Activated T-cell treated with anti-CD3 and anti-CD28 coated beads, Interleukin-2, amount 50 U/mL, for 72 hours (primary cell): ENCODE measurements around the gene JAK3. TPM values are rescaled to one million over a fixed set of nuclear protein-coding genes. Genes with fewer than 3 reads are reported as not detected.

Experiments used
- ATAC-seq, 2 donors: fragments of 150-1000 bp; cut with Tn5 transposase; replicated peaks in 1 of 2; 2 replicates each; pipeline ENCODE4 v1.10.0; 2021; ENCODE audit warnings: moderate library complexity in 2 of 2, mild to moderate bottlenecking in 1 of 2
- DNase-seq, 2 donors: peaks; one replicate each; pipeline ENCODE4 v3.0.0; 2021 to 2022; ENCODE audit warnings: mixed read lengths in 1 of 2
- H3K27ac Mint-ChIP-seq: one replicate; pipeline ENCODE4 v1.8.0; 2022; ENCODE audit warnings: mild to moderate bottlenecking, moderate library complexity, mixed read lengths
- H3K27me3 Mint-ChIP-seq: one replicate; pipeline ENCODE4 v1.8.0; 2022; ENCODE audit warnings: low read depth, mixed read lengths
- H3K36me3 Mint-ChIP-seq, 2 donors: one replicate each; pipeline ENCODE4 v1.8.0; 2022; ENCODE audit warnings: mixed read lengths in 2 of 2, mild to moderate bottlenecking in 1 of 2; ENCODE audit not compliant: insufficient read depth in 2 of 2
- H3K4me1 Mint-ChIP-seq: one replicate; pipeline ENCODE4 v1.8.0; 2022; ENCODE audit warnings: low read depth, mixed read lengths
- H3K4me3 Mint-ChIP-seq, 2 donors: one replicate each; pipeline ENCODE4 v1.8.0; 2022; ENCODE audit warnings: mild to moderate bottlenecking in 2 of 2, mixed read lengths in 2 of 2, moderate library complexity in 2 of 2
- H3K9me3 Mint-ChIP-seq, 2 donors: one replicate each; pipeline ENCODE4 v1.8.0; 2022; ENCODE audit warnings: mixed read lengths in 2 of 2
- total RNA-seq, 2 donors: library from RNA; stranded (reverse); gene quantifications; one replicate each; pipeline ENCODE4 v1.2.3, GENCODE V29; 2022

The JAK3 gene
- total RNA-seq, 2 donors from 2014 or later: 235 to 247 TPM

DNA sequence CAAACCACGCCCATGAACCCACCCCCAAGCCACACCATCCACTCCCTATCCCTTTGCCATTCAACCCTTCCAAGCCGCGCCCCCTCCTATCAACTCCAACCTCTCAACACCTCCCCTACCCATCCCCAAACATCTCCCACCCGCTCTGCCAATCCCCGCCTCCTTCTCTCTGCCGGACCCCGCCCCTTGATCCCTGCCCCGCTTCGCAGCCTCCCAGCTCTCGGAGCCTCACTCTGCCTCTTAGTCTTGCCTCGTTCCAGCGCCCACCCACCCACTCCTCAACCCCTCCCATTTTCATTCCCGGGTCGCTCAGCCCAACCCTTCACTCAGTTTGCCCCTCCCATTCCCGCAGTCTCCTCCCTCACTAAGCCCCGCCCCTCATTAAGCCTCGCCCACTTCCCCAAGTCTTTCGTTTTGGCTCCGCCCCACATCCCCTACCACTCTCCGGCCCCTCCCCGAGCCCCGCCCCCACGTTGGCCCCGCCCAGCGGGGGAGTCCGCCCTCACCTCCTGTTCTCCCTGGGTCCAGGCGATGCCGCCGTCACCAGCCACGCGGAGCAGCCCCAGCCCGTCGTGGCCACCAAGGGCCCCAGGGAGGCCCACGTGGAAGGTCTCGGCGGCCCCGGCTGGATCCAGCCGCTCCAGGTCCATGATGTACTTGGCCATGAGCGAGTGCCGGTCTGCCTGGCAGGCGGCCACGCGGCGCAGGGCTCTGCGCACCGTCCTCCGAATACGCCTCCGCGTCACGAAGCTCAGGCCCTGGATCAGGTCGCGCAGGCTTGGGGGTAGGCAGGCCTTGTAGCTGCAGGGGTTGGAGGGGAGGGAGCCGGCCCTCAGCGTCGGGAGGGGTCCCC lies 5.7 kb downstream of the JAK3 start:
- no peak overlapping the region for H3K4me3 Mint-ChIP-seq
- peak; percentile 61 to 74 for DNase-seq
- H3K9me3 Mint-ChIP-seq: no peaks in the 10 kb centered on the region
- H3K4me1 Mint-ChIP-seq: peaks cover 35% of the 10 kb centered on the region
- H3K27ac Mint-ChIP-seq: no peak overlapping the region
- H3K36me3 Mint-ChIP-seq: peaks cover 14 to 33% of the 10 kb centered on the region in 2 donors
- no peaks in the 10 kb centered on the region for H3K27me3 Mint-ChIP-seq
- peak; percentile 67 to 74 for ATAC-seq

DNA sequence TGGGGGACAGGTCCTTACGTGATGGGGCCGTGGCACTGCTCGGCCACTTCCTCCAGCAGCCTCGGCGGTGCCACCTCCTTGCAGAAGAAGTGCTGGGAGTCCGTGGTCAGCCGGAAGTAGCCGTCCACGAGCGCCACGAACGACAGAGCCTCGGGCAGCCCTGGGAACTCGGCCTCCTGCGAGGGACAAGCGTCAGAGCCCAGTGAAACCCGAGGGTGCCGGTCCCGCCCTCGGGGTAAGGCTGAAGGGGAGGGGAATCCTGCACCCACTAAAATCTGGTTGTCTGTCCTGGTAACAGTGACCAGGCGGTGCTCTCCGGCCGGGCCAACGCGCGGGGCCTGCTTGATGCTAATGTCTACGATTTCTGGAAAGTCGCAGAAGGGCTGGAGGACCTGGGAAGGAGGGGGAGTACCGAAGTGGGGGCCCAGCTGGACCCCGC lies 6.4 kb downstream of the JAK3 start:
- Mint-ChIP-seq H3K9me3 (no peaks in the 10 kb centered on the region), H3K36me3 (peaks cover 19 to 37% of the 10 kb centered on the region in 2 donors), H3K27me3 (no peaks in the 10 kb centered on the region), H3K27ac (no peak overlapping the region), H3K4me1 (peaks cover 36% of the 10 kb centered on the region), H3K4me3 (no peak overlapping the region)
- DNase-seq (no peak), ATAC-seq (no peak)

DNA sequence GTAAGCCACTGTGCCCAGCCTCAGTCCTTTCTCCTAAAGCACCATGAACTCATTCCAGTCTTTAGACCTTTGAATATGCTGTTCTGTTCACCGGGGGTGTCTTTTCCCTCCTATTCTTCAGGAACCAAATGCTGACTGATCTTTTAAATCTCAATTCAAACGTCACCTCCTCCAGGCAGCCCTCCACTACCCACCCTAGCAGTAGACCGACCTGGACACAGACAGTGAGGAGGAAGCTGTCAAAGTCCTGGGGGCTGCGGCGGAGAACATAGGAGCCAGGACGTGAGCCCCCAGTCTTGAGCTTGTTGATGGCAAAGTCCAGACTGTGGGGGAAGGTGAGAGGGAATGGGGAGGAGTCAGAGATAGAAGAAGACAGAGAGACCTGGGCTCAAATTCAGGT lies 7.8 kb downstream of the JAK3 start:
- H3K4me1 Mint-ChIP-seq: peaks cover 32% of the 10 kb centered on the region
- peaks cover 28 to 48% of the 10 kb centered on the region in 2 donors for H3K36me3 Mint-ChIP-seq
- H3K27ac Mint-ChIP-seq: no peak overlapping the region
- ATAC-seq: no peak
- H3K27me3 Mint-ChIP-seq: no peaks in the 10 kb centered on the region
- H3K4me3 Mint-ChIP-seq: no peak overlapping the region
- no peak for DNase-seq
- H3K9me3 Mint-ChIP-seq: no peaks in the 10 kb centered on the region

DNA sequence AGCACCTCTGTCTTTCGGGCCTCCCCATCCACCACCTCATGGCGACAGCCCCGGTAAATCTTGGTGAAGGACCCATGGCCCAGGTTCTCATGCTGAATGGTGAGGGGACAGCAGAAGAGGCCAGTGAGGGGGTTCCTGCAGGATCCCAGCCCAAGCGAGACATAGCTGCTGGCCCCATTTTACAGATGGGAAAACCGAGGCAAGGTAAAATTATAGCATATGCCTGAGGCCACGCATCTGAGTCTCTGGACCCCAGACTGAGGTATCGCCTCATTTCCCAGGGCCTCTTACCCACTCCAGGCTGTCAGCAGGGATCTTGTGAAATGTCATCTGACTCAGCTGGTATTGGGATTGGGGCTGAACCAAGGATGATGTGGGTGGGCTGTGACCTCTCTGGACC lies 9.8 kb downstream of the JAK3 start:
- Mint-ChIP-seq H3K9me3 (no peaks in the 10 kb centered on the region), H3K36me3 (peaks cover 24 to 40% of the 10 kb centered on the region in 2 donors), H3K4me3 (no peak overlapping the region), H3K27ac (peak overlapping the region; percentile 50), H3K27me3 (no peaks in the 10 kb centered on the region), H3K4me1 (peaks cover 15% of the 10 kb centered on the region)
- ATAC-seq: no peak
- DNase-seq: no peak

DNA sequence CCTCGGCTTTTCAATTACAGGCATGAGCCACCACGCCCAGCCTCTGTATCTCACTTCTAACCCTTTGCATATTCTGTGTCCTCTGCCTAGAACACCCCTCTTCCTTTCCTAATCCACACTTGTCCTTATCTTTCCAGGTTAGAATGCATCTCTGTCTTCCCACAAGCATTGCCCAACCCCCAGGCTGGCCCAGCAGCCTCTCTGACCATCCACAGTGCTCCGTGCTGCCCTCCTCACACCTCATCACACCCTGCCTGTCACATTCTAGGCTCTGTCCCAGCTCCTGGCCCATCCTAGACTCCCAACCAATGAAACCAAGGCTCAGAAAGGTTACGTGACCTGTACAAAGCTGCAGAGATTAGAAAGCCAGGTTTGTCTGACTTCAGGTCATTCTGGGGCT lies 11.3 kb downstream of the JAK3 start:
- Mint-ChIP-seq H3K36me3 (peaks cover 29 to 45% of the 10 kb centered on the region in 2 donors), H3K27me3 (no peaks in the 10 kb centered on the region), H3K27ac (peak overlapping the region; percentile 65), H3K4me1 (peaks cover 15% of the 10 kb centered on the region), H3K9me3 (no peaks in the 10 kb centered on the region), H3K4me3 (no peak overlapping the region)
- DNase-seq (no peak), ATAC-seq (no peak)

DNA sequence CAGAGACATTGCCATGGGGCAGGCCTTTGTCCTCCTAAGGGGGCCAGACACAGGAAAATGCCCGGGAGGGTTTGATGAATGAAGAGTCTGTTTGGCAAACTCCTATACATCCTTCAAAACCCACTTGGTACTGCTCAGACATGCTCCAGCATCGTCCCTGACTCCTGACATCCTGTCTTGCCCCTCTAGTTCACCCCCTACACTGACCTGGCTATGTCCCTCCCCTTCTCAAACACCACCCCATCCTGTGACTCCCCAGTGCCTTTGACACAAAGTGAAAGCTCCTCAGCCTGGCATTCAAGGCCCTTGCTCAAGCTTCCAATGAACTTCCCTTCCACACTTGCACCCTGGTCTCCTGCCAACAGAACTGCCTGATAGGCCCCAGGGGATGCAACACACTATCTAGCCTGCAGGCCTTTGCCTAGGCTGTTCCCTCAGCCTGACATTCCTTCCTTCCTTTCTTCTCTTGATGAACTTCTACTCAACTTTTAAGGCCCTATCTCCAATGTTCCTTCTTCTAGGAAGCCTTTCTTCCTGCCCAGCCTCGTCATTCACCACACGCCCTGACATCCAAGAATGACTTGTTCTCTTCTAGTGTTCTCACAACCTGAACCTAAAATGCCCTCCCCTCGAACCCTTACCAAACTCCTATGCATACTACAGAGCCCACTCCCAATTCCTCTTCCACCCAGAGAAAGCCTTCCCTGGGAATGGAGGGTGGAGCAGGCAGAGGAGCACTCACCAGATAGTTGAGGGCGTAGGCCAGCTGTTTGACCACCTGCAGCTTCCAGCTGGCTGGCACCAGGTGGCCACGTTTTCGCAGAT lies 12.4 kb downstream of the JAK3 start:
- Mint-ChIP-seq H3K27ac (peak overlapping the region; percentile 12), H3K4me3 (no peak overlapping the region), H3K4me1 (peaks cover 18% of the 10 kb centered on the region), H3K36me3 (peaks cover 29 to 48% of the 10 kb centered on the region in 2 donors), H3K27me3 (no peaks in the 10 kb centered on the region), H3K9me3 (no peaks in the 10 kb centered on the region)
- ATAC-seq (no peak), DNase-seq (no peak)

DNA sequence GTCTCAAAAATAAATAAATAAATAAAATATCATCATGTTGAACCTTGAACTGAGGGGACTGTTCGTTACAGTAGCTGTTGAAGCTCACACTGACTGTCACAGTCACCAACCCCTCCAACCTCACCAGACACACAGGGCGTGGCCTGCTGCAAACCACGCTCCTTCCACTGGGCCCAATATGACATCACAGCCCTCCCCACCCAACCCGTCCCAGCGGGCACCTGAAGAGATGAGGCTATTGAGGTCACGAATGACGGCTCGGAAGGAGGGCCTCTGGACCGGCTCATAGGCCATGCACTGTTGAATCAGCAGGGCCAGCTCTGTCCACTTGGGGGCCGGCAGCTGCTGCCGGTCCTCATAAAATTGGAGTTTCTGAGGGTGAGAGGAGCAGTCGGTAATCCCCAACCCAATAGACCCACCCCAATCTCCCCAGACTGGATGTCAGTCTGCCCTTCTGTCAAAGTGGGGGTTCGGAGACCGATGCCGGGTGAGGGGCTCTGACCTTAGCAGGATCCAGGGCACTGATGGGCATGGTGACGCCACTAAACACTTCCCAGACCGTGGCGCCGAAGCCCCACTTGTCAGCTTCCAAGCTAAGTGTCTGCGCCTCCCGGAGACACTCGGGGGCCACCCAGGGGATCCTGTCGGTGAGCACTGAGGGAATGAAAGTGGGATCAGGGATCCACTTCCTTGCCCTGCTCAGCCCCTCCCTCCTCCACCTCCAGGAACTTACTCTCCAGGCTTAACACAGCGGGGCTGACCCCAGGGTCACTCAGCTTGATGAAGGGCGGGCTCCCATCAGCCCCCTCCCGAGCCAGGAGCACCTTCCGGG lies 13.2 kb downstream of the JAK3 start:
- DNase-seq: no peak
- Mint-ChIP-seq H3K9me3 (no peaks in the 10 kb centered on the region), H3K27me3 (no peaks in the 10 kb centered on the region), H3K36me3 (peaks cover 31 to 51% of the 10 kb centered on the region in 2 donors), H3K4me1 (peaks cover 20% of the 10 kb centered on the region), H3K4me3 (no peak overlapping the region), H3K27ac (no peak overlapping the region)
- ATAC-seq: no peak

DNA sequence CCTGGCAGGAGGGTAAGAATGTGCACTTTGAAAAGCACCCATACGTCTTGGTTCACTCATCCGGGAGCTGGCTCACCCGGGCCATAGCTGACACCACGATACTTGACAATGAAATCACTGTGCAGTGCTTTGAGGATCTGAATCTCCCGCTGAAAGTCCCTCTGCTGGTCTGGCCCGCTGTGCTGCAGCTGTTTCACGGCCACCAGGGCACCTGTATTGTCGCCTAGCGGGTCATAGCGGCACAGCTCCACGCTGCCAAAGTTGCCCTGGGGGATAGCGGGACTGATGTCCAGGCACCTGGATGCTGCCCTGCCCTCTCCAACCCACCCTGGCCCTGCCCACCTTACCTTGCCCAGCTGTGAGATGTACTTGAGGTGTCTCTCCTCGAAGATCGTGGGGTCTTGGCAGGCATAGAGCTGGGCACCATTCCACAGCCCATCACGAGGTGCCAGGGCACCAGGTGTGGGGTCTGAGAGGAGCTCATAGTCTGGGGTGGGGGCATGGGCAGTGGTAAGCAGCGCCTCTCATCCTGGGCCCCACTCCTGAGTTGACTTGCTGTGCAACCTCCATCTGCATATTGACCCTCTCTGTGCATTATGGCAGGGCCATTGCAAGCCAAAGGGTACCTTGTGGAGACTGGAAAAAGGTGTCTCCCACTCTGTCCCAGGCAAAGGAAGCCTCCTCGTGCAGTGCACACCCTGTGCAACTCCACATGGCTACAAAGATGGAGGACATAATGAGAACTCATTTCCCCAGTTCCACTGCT lies 15.2 kb downstream of the JAK3 start:
- Mint-ChIP-seq H3K36me3 (peaks cover 35 to 47% of the 10 kb centered on the region in 2 donors), H3K27me3 (no peaks in the 10 kb centered on the region), H3K4me1 (peaks cover 20% of the 10 kb centered on the region), H3K27ac (no peak overlapping the region), H3K4me3 (no peak overlapping the region), H3K9me3 (no peaks in the 10 kb centered on the region)
- ATAC-seq (no peak), DNase-seq (no peak)

DNA sequence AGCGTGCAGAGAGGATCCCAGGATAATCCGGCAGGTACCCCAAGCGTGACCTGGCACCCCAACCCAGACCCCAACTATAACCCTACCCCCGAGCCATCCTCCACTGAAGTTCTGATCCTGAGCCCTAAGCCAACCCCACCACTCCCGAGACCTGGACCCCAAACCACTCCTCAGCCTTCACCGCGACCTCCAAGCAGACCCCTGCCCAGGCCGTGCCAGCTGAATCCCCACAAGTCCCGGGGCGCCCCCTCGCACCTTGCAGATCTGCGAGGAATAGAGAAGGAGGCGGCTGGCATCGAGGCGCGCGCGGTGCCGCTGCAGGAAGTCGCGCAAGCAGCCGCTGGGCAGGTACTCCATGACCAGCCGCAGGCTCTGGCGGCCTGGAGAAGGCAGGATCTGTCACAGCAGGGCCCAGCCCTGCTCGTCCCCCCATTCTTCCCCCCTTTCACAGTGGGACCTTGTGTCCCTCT lies 16.3 kb downstream of the JAK3 start:
- H3K27me3 Mint-ChIP-seq: no peaks in the 10 kb centered on the region
- ATAC-seq (no peak), DNase-seq (no peak)
- peaks cover 17% of the 10 kb centered on the region for H3K4me1 Mint-ChIP-seq
- H3K27ac Mint-ChIP-seq: no peak overlapping the region
- peaks cover 32 to 50% of the 10 kb centered on the region in 2 donors for H3K36me3 Mint-ChIP-seq
- H3K4me3 Mint-ChIP-seq: no peak overlapping the region
- H3K9me3 Mint-ChIP-seq: no peaks in the 10 kb centered on the region

DNA sequence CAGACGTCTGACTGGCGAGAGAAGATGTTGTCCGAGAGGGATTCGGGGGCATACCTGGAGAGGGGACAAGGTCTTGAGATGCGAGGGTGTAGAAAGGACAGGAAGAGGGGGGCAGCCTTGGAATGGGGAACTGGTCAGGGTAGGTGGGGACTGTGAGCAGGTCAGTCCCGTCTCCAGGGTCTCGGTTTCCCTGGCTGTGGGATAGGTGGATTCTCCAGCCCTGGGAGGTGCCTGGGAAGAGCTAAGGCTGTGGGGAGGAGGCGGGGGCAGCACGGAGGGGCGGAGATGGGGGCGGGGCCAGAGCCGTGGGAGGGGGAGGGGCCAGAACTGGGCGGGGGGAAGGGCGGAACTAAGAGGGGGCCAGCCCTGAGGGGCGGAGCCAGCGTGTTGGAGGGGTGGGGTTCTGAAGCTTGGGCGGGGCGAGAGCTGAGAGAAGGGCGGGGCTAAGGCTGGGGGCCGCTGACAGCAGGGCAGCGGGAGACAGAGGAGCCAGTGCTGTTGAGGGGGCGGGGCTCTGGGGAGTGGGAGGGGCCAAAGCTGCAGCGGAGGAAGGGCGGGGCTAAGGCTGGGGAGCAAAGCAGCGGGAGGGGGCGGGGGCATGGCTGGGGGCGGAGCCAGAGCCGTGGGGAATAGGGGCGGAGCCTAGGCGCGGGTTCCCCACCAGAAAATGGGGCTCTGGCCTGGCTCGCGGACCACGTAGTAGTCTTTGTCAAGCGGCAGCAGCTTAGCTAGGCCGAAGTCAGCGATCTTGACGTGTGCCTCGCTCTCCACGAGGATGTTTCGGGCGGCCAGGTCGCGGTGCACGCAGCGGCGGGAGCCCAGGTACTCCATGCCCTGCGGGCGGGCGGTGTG lies 17.0 kb downstream of the JAK3 start:
- peak; percentile 65 to 73 for DNase-seq
- H3K27ac Mint-ChIP-seq: no peak overlapping the region
- no peaks in the 10 kb centered on the region for H3K27me3 Mint-ChIP-seq
- no peaks in the 10 kb centered on the region for H3K9me3 Mint-ChIP-seq
- peak; percentile 84 to 86 for ATAC-seq
- H3K4me1 Mint-ChIP-seq: peaks cover 14% of the 10 kb centered on the region
- H3K36me3 Mint-ChIP-seq: peaks cover 28 to 45% of the 10 kb centered on the region in 2 donors
- H3K4me3 Mint-ChIP-seq: no peak overlapping the region

DNA sequence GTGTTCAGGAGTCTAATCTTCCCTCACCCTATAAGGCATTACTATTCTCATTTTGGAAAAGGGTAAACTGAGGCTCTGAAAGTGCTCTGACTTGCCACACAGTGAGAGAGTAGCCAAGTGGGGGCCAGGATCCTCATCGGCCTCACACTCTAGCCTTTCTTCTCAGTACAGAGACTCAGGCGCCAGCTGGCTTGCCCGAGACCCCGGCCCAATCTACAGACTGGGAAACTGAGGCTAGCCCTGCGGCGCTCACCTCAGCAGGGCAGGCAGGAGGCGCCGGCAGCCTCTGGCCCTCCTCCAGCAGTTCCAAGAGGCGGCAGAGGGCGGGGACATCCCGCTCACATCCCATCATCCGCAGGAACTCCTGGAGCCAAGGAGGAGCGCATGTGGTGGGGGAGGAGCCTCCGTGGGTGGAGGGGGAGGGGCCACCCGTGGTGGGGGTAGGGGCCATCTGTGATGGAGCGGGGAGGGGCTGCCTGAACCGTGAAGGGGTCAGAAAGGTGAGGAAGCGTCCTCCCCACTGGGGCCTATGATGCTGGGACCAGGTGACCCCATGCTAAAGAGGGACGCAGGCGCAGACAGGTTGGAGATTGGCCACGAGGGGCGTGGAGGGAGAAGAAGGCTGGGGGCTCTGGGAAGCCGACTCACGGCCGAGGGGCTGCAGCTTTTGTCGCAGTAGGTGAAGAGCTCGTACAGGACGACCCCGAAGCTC lies 17.8 kb downstream of the JAK3 start:
- no peak for ATAC-seq
- no peak overlapping the region for H3K27ac Mint-ChIP-seq

More for the DNA sequence above, 17.8 kb downstream of the JAK3 start:
- no peak for DNase-seq
- no peaks in the 10 kb centered on the region for H3K27me3 Mint-ChIP-seq
- H3K9me3 Mint-ChIP-seq: no peaks in the 10 kb centered on the region
- H3K4me1 Mint-ChIP-seq: peaks cover 6% of the 10 kb centered on the region
- H3K36me3 Mint-ChIP-seq: peaks cover 22 to 45% of the 10 kb centered on the region in 2 donors
- no peak overlapping the region for H3K4me3 Mint-ChIP-seq
